Mucosa of descending colon (tissue), 3 donors: ENCODE data around the gene TP53BP2. TPM values are rescaled to one million over a fixed set of nuclear protein-coding genes. Genes with fewer than 3 reads are reported as not detected.
"Not testable (repeated sequence)": the region's sequence is repeated elsewhere in the genome, so short reads cannot be mapped to it uniquely, and the experiment has no call there.

Experiments used
- ATAC-seq: fragments of 200-7000 bp; cut with Tn5 transposase; one replicate; pipeline ENCODE4 v1.9.1; 2020; ENCODE audit warnings: mild to moderate bottlenecking, moderate library complexity
- DNase-seq, 3 donors: peaks; one replicate each; pipeline ENCODE4 v3.0.0-alpha.2; 2020
- H3K36me3 ChIP-seq: fragments of 200-600 bp; one replicate; pipeline ENCODE4 v1.8.0; 2021; ENCODE audit warnings: low read depth, mild to moderate bottlenecking
- H3K4me1 ChIP-seq: fragments of 200-600 bp; one replicate; pipeline ENCODE4 v1.8.0; 2021; ENCODE audit warnings: low read depth, mild to moderate bottlenecking
- H3K4me3 ChIP-seq: fragments of 200-600 bp; one replicate; pipeline ENCODE4 v1.8.0; 2021; ENCODE audit warnings: mild to moderate bottlenecking
- H3K9me3 ChIP-seq: fragments of 200-600 bp; one replicate; pipeline ENCODE4 v1.8.0; 2021; ENCODE audit warnings: mild to moderate bottlenecking
- intact Hi-C, 2 donors: fragments of 100-400 bp; cut with DNase I in 1 of 2; cut with micrococcal nuclease in 1 of 2; formaldehyde crosslinking; loops; one replicate each; pipeline versions ENCODE4 v1.11.0 to v1.11.1; 2022; cut with DNase I, micrococcal nuclease
- total RNA-seq, 3 donors: library from RNA; stranded (reverse); fragmentation: NEBNext Ultra II Directional in 2 of 3; extraction: Animal tissue kit (Norgen Biotek cat#: 25700) in 2 of 3; gene quantifications; one replicate each; pipeline versions ENCODE4 v1.2.1 to v1.2.4, GENCODE V29; 2021 to 2023
- TF ChIP-seq, protein P1 (sequence below): fragments of 200-600 bp; IDR thresholded peaks from one replicate; pipeline ENCODE4 v1.8.0; 2022; ENCODE audit warnings: antibody characterized with exemption, mild to moderate bottlenecking
- donor health status: DM: no; HTN: no; CAD: no; lungs with moderate emphysema.
- donor health status: DM: no; HTN: no; CAD: no.
- donor health status: DM: no; HTN: yes; CAD: no.

Gene TP53BP2
- total RNA-seq, 3 donors from 2014 or later = 30.6 to 34.5 (median 32.5) TPM

DNA sequence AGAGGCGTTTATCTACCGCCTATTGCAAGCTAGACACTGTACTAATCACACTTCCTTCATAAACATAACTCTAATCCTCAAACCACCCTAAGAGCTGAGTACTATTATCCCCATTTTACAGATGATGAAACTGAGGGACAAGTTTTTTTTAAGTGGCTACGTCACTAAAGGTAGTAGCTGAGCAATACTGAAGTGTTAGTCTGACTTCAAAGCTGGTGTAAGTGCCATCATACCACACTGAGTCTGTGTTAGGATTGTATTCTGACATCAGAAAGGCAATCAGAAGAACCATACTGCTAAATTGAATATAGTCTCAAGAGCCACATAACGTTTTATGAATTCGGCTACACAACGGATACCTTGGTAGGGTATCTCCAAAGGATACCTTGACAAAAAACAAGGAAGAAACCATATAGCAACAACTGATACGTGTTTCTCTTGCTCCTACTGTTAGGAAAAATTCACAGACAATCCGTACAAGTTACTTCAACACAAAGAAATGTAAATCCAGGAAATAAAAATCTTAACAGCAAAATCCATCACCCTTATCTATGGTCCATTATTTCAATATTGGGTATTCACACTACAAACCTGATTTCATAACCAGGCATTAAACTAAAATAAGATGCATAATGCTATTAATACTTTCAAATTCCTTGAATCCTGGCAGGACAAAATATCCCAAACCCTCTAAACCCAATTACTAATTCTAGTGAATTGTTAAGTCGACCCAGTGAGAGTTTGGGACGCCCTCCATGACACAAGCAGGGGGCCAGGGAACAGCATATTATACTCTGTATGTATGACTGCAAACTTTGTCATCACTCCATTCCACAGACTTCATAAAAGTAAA, 1.6 kb downstream of the TP53BP2 start:
- TF ChIP-seq, protein P1, sequence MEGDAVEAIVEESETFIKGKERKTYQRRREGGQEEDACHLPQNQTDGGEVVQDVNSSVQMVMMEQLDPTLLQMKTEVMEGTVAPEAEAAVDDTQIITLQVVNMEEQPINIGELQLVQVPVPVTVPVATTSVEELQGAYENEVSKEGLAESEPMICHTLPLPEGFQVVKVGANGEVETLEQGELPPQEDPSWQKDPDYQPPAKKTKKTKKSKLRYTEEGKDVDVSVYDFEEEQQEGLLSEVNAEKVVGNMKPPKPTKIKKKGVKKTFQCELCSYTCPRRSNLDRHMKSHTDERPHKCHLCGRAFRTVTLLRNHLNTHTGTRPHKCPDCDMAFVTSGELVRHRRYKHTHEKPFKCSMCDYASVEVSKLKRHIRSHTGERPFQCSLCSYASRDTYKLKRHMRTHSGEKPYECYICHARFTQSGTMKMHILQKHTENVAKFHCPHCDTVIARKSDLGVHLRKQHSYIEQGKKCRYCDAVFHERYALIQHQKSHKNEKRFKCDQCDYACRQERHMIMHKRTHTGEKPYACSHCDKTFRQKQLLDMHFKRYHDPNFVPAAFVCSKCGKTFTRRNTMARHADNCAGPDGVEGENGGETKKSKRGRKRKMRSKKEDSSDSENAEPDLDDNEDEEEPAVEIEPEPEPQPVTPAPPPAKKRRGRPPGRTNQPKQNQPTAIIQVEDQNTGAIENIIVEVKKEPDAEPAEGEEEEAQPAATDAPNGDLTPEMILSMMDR = no peak
- H3K9me3 ChIP-seq = no peaks in the 10 kb centered on the region
- no peak overlapping the region for H3K4me3 ChIP-seq
- H3K4me1 ChIP-seq = peaks cover 18% of the 10 kb centered on the region
- DNase-seq (no peak), ATAC-seq (no peak)
- no peaks in the 10 kb centered on the region for H3K36me3 ChIP-seq
- intact Hi-C loops = no loop called here

DNA sequence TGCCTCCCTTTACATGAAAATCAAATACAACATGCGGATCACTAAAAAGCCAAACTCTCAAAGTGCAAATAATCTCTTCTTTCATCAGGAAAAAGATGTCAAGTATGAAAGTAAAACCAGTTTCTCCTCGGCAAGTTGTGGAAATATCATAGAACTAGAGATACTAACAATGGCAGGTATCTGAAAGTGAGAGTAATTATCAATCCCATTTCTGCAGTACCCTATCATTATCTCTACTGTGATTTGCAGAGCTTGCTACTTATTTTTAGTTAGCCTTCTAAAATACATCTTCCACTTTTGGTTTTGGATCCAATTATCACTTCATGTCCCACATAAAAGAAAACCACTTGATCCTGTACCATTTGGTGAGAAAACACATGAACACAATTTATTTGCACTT, 3.0 kb downstream of the TP53BP2 start:
- ATAC-seq (no peak), DNase-seq (no peak)
- H3K9me3 ChIP-seq = no peaks in the 10 kb centered on the region
- H3K4me1 ChIP-seq = peaks cover 23% of the 10 kb centered on the region
- H3K4me3 ChIP-seq = no peak overlapping the region
- TF ChIP-seq, protein P1 = no peak
- intact Hi-C loops = no loop called here
- H3K36me3 ChIP-seq = no peaks in the 10 kb centered on the region

DNA sequence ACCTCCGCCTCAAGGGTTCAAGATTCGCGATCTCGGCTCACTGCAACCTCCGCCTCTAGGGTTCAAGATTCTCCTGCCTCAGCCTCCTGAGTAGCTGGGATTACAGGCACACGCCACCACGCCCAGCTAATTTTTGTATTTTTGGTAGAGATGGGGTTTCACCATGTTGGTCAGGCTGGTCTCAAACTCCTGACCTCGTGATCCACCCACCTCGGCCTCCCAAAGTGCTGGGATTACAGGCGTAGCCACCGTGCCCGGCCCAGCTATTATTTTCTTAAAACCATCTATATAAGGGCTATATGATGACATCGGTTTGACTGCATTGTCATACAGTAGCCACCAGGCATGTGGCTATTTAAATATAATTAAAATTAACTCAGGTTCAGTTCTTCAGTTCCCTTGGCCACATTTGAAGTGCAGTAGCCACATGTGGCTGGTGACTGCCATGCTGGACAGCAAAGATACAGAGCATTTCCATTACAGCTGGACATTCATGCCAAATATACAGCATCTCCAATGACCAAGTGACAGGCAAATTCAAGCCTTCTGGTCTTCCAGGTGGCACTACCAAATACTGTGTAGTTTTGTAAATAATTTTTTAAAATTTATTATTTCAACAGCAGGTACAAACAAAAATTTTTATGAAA, 3.6 kb downstream of the TP53BP2 start:
- H3K4me1 ChIP-seq = peaks cover 18% of the 10 kb centered on the region
- ATAC-seq, intact Hi-C loops, H3K9me3 ChIP-seq, DNase-seq, H3K4me3 ChIP-seq, H3K36me3 ChIP-seq: not testable (repeated sequence)

- peaks cover 14% of the 10 kb centered on the region for H3K4me1 ChIP-seq
- H3K4me3 ChIP-seq = no peak overlapping the region
- TF ChIP-seq, protein P1 = no peak
- H3K9me3 ChIP-seq = no peaks in the 10 kb centered on the region
- no peak for ATAC-seq
- DNase-seq = no peak
- intact Hi-C loops = no loop called here
- no peaks in the 10 kb centered on the region for H3K36me3 ChIP-seq
Observed at GRCh38 chr1:223840254-223840653, 5.5 kb downstream of the TP53BP2 start.

DNA sequence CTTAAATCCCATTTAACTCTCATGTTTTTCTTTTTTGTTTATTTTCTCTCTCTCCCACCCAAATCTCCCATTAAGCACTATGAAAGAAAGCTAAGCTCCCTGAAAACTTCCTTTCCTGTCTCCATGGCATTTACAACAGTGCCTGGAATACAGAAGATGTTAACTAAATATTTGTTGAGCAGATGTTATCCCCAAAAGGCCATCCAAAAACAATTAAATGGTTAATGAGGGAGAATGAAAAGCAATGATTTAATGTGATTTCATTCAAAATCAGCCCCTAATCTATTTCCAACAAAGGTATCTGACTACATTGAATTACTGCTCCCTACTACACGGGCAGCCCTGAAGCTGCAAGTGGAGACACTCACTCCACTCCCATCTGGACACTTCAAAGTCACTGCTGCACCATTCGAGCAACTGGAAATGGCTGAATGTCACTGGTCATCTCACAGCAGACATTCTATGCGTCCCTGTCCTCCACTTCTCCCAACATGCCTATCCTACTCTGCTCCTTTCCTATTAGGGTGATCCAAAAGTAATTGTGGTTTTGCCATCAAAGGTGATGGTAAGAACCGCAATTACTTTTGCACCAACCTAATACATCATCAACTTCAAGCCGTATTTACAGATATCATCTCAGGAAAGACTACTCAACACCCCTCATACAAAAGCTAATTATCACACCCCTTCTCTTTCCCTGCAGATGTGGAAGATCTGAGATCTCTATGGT, 7.5 kb downstream of the TP53BP2 start:
- H3K4me1 ChIP-seq = peaks cover 10% of the 10 kb centered on the region
- ATAC-seq = no peak

More for the DNA sequence above, 7.5 kb downstream of the TP53BP2 start:
- no peak overlapping the region for H3K4me3 ChIP-seq
- no peaks in the 10 kb centered on the region for H3K36me3 ChIP-seq
- H3K9me3 ChIP-seq = no peaks in the 10 kb centered on the region
- intact Hi-C loops = no loop called here
- TF ChIP-seq, protein P1 = no peak
- no peak for DNase-seq
